Transverse colon (tissue), 3 donors: Measurements from ENCODE around the gene WDR77.

Experiments
- POLR2A ChIP-seq: fragments of 450-650 bp; IDR thresholded peaks from one replicate; pipeline ENCODE4 v1.6.1; 2016; ENCODE audit warnings: antibody characterized with exemption, mild to moderate bottlenecking, moderate library complexity
- TF ChIP-seq, protein P1 (sequence below), 5 experiments: fragments of 200-600 bp in 3 of 5; fragments of 450-650 bp in 2 of 5; sonication (generic) in 3 of 5; IDR thresholded peaks; 1 replicate in 2 of 5; 2 replicates in 3 of 5; pipeline ENCODE4 v1.5.1; 2016 to 2017; ENCODE audit warnings: antibody characterized with exemption in 5 of 5, inconsistent platforms in 3 of 5, mild to moderate bottlenecking in 2 of 5, moderate library complexity in 1 of 5

DNA sequence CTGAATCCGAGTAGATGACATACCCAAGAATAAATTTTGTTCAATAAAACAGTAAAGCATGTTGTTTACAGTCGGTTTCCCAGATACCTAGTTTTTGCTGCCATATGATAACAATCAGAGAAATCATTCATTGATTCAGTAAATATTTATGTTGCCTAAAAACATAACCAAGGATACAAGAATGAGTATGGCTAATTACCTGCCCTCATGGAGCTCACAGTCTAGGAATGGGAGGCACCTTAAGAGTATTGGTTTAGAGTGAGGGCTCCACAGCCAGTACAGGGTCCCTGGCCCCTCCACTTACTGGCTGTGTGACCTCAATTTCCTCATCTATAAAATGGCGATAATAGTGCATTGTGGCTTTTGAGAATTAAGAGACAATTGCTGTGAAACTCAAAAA is 1.1 kb upstream of the WDR77 start:
- TF ChIP-seq, protein P1, sequence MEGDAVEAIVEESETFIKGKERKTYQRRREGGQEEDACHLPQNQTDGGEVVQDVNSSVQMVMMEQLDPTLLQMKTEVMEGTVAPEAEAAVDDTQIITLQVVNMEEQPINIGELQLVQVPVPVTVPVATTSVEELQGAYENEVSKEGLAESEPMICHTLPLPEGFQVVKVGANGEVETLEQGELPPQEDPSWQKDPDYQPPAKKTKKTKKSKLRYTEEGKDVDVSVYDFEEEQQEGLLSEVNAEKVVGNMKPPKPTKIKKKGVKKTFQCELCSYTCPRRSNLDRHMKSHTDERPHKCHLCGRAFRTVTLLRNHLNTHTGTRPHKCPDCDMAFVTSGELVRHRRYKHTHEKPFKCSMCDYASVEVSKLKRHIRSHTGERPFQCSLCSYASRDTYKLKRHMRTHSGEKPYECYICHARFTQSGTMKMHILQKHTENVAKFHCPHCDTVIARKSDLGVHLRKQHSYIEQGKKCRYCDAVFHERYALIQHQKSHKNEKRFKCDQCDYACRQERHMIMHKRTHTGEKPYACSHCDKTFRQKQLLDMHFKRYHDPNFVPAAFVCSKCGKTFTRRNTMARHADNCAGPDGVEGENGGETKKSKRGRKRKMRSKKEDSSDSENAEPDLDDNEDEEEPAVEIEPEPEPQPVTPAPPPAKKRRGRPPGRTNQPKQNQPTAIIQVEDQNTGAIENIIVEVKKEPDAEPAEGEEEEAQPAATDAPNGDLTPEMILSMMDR (IDR thresholded peaks at IDR 0.05) = no peak
- TF ChIP-seq POLR2A = no peak
